Stimulated activated CD8-positive, alpha-beta memory T cell treated with anti-CD3 and anti-CD28 coated beads, Interleukin-4, amount 100 ng/mL, for 1 hour (primary cell): ENCODE results near the gene RAB33A.

Experiments
- DNase-seq, 2 donors: peaks; one replicate each; pipeline ENCODE4 v3.0.0-alpha.2; 2020; ENCODE audit warnings: low read depth in 2 of 2, low spot score in 1 of 2

RAB33A gene

DNA sequence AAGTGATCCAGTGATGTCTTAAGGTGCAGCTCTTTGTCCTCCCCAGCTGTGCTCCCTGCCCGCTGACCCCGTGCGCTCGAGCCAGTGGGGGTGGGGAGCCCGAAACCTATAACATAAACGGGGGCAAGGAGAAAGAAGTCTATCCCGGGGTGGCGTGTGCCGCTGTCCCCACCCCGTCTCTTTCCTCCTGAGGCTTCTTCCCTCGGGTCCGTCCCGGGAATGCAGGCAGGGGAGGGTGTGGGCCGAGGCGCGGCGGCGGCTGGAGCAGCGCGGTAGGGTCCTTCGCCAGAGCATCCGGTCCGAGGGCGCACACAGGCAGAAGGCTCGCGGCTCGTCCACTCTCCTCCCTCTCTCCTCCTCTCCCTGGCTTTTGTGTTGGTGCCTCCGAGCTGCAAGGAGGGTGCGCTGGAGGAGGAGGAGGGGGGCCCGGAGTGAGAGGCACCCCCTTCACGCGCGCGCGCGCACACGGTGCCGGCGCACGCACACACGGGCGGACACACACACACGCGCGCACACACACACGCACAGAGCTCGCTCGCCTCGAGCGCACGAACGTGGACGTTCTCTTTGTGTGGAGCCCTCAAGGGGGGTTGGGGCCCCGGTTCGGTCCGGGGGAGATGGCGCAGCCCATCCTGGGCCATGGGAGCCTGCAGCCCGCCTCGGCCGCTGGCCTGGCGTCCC is at the start of gene RAB33A:
RAB33A (plus strand) TSS at position 517 of the 681 bp plus-strand sequence; CDS start at position 618, 101 bp downstream.
- DNase-seq = no peak

DNA sequence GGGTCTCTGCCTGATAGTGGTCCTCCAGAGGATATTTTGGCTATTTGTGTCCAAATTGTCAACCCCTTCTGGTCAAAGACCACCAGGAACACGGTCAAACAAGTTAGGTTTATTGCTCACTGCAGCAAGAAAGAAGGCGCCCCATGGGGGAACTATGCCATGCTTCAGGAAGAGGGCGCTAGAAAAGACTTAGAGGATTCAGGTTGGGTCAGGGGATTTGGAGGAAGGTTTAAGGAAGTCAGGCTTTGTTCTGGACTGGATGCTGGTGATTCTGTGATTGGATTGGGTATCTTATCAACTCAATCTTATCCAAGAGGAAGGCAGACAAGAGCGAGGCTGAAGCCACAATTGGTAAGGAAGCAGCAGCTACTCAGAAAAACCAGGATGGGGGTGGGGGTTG is 47.2 kb upstream of the RAB33A start:
- DNase-seq = no peak

DNA sequence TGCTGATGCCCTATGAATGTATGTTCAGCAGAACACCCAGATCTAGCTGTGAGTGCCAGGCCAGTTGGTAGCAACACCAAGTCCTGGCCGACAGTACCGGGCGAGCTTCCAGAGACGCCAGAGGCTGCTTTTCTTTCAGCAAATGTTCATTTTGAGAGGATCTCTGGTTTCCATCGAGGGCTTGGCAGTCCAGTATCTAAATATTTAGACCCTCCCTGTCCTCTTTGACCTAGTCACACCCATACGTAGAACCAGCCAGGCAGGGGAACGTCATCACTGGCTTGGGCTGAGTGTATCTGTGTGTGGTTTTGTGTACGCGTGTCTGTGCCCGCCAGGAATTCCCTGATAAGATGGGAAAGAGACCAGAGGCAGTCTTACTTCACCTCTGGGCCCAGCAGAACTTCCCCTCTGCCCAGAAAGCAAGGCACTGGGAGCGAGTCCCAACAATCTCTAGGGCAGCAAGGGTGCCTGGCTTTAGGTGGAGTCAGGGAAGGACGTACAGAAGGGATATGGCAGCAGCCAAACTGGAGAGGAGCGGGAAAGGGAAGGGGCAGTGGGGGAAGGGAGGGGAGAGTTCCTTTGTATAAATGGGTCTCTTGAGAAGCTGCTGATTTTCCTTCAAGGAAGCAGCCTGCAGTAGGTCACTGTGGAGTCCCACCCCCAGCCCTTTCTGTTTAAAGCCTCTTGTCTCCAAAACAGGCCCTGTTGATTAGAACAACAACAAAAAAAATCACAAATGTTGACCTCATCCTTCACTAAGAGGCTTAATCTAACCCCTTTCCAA is 46.5 kb upstream of the RAB33A start:
- no peak for DNase-seq

DNA sequence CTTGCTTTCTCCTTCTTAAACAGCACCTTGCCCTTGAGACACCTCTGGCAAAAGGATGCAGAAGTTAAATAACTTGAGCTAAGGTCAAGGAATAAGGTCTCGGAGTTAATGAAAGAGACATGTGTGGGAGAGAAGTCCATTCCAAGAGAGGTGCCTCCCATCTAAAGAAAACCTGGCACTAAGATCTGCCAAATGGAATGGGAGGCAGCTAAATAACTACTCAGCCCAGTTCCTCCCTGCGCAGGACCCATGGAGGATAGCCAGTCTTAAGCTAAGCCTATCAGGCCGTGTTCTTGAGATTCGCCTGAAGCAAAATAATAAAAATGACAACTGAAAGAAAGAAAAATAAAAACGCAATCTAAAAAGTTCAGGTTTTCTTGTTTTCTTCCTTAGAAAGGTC is 40.8 kb upstream of the RAB33A start:
- no peak for DNase-seq

DNA sequence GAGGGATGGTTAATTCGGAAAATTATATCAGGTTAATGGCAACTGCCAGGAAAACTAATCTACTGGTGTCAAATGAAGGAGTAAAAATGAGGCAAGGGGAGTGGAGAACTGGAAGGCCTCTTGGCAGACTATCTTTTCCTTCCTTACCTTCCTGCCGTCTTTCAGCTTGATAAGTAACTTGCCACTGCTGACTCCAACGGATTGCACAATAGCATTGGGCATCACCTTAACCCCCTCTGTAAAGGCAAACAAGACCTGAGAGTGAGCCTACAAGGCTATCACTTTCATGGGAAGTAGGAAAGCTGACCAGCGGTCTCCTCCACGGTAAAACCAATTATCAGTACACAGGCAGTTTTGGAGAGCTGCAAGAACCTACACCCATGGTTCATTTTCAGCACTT is 35.3 kb upstream of the RAB33A start:
- DNase-seq = no peak

DNA sequence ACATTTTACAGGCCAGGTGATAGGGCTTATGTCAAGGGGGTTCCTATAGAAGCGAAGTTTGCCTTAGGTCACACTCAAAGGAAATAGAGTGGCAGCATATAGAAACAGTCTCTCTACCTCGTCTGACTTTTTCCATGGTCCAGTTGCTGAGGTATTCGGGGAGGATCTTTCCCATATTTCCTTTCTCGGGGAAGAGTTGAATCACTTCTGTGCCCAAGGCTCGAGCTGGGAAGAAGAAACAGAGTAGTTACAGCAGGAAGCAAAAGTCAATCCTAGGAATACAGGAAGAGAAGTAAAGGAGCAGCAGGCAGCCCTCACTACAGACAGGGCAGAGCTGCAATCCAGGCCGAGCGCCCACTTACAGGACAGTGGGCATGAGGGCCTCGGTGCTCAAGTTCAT is 34.8 kb upstream of the RAB33A start:
- no peak for DNase-seq

DNA sequence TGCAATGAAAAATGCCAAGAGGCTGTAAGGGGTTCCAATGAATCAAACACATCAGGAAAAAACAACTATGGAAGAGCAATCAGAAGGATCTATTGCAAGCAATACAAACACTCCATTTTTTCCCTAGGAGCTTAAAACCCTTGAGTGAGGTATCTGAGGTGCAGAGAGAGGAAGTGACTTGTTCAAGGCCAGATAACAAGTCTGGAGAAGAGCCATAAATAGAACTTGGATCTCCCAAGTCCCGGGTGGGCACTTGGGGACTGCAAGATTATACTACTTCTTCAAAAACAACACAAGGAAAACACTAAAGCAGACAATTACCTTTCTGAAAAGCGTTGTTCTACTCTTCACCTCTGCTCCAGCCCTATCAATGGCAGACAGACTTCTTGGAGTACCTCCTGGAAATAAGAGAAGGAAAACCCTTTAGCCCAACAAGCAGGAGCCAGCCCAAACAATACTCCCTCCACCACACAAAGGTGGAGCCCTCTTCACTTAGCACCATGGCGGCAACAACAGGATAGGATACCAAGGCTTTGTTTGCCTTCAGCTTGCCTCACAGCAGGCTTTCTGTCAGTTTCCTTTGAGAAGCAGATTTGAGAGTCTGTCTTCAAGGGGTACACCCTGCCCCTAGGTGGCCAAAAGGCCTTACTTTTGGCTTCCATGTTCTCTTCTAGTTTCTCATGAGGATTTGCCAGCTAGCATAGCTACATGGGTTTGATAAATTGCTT is 32.1 kb upstream of the RAB33A start:
- DNase-seq = no peak

DNA sequence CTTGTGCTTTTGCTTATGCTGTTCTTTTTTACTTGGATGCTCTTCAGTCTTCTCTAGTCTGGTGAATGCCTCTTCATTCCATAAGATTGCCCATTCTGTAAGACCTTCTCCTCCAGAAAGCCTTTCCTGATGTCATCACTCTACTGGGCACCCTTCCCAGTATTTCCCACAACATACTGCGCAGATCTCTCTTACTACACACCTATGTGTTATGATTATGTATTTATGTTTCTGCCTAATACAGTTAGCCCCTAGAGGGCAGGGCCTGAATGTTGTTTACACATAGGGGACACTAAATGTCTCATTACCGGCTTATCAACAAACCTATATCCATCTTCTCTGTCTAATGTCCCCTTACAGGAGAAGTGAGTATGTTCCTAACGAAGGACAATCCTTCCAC is 27.3 kb upstream of the RAB33A start:
- DNase-seq = no peak

DNA sequence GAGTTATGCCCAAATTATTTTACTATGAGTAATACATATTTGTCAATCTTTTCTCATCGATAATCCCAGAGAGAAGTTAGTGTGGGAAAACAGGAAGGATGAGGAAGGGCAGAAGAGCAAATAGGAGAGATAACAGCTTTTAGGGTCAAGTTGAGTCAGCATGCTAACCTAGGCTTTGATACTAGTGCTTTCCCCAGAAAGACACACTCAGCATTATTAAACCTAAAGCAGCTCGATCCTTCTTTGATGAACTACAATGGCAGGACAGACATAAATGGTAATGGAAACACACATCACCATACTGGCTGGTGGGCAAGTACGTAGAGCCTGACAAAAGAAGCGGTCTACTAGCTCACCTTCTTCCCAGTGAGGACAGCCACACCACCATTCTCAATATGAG is 26.6 kb upstream of the RAB33A start:
- DNase-seq = no peak

DNA sequence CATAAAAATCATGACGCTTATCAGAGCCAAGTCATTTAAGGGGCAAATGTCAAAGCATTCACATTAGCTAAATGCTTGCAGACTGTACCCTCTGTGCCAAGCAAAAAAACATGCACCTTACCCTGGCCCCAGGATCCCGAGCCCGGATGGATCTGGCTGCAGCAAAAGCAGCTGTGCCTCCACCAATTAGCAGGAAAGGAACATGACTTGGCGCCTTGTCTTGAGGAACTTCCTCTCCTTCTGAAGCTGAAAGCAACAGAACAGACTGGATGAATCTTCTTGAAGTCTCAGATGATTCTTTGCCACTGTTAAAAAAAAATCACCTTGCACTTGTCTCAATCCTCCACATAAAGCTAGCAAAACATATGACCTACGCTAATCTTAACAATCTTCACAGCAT is 24.1 kb upstream of the RAB33A start:
- DNase-seq = no peak

DNA sequence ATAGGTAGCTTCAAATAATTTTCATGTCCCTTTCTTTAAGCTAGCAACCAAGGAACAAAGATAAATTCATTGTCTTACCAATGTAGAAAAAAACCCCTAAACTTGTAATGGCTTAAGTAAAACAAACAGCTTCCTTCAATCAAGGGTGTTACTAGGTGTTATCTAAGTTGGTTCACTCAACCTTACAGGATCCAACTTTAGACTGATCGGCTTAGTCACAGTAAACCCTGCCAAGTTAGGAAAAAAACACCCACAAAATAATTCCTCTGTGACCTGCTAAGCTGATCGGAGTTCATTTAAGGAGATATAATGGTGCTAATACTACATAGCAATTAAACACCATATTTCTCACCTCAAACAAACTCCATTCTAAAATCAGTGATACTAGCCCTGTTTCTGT is 16.2 kb upstream of the RAB33A start:
- no peak for DNase-seq

DNA sequence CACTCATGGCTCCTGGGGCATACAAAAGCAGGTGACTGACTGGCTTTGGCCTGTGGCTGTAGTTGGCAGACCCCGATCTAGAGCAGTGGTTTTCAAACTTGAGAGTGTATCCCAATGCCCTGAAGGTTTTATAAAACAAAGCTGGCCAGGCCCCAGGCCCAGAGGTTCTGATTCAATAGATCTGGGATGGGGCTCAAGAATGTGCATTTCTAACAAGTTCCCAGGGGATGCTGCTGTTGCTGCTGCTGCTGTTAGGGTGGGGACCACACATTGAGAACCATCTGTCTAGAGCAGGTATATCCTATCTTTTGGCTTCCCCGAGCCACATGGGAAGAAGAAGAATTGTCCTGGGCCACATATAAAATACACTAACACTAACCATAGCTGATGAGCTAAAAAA is 13.5 kb upstream of the RAB33A start:
- no peak for DNase-seq

DNA sequence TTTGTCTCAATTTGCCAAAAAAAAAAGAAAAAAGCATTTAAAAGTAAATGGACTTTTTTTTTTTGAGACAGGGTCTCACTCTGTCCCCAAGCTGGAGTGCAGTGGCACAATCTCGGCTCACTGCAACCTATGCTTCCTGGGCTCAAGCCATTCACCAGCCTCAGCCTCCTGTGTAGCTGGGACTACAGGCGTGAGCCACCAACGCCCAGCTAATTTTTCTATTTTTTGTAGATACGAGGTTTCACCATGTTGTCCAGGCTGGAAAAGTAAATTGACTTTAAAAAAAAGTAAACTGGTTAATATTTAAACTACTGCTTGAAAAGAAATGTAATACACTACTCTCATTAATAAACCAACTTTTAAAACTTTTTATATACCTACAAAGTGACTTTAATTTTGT is 12.0 kb upstream of the RAB33A start:
- DNase-seq = no peak

DNA sequence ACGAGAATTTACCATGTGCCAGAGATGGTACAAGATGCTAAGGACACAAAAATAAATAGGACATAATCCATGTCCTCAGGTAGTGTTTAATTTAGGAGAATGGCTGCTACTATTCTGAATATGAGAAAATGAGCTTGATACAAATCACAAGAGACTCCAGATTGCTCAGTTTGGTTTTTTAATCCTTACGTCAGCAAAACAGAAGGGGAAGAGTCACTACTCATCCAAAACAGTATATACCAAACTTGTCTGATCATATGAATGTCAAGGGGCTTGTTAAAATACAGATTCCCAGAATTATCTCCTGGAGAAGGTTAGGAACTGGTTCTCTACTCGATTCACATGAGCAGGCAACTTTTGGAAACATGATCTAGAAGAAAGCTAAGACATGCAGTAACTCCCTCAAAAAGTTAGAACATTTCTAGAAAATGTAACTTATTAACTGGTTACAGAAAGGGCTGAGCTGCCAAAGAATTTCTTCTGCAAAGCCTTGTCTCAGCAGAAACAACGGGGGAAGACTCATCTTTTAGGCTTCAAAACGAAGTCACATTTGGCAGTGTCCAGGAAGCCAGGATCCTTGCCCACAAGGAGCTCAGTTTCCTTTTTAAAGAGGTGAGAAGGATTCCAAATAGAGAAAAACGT is 9.5 kb upstream of the RAB33A start:
- no peak for DNase-seq

DNA sequence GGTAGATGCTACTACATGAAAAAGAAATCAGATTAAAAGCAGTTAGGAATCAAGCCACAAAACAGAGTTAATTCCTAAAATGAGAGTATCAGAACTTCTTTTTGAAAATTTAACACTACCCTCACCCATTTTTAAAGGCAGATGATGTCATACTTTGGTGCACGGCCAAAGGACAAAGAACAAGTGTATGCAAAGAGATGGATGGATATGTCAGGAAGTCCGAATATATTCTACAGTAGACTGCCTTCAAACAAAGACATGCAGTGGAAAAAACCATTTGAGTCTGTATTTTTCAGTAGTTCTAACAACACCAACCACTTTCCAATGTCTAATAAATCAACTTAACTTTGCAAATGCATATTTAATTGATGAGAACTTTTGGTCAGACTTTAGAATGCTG is 8.4 kb upstream of the RAB33A start:
- DNase-seq = no peak

DNA sequence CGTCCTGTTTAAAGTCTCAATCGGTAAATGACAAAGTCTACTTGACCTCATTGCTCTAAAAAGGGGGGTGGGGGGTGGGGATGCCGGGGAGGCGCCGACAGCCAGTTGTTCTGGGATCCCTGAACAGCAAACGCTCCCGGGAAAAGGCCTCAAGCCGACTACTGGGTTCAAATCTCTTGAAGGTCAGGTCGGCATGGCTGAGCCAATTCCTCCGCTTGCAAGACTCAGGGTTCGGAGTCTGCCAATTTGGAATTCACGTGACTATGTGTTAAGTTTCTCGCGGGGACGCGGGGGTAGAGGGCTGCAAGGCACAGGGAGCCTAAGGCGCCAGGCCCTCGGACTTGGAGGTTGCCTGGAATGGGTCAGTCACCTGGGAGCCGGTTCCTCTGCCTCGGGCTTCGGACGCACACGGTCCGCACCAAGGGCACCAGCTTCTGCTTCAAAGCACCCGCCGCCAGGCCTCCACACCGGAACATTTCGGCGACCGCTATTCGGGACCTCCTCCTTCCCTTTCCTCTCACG is 6.5 kb upstream of the RAB33A start:
- DNase-seq = no peak

DNA sequence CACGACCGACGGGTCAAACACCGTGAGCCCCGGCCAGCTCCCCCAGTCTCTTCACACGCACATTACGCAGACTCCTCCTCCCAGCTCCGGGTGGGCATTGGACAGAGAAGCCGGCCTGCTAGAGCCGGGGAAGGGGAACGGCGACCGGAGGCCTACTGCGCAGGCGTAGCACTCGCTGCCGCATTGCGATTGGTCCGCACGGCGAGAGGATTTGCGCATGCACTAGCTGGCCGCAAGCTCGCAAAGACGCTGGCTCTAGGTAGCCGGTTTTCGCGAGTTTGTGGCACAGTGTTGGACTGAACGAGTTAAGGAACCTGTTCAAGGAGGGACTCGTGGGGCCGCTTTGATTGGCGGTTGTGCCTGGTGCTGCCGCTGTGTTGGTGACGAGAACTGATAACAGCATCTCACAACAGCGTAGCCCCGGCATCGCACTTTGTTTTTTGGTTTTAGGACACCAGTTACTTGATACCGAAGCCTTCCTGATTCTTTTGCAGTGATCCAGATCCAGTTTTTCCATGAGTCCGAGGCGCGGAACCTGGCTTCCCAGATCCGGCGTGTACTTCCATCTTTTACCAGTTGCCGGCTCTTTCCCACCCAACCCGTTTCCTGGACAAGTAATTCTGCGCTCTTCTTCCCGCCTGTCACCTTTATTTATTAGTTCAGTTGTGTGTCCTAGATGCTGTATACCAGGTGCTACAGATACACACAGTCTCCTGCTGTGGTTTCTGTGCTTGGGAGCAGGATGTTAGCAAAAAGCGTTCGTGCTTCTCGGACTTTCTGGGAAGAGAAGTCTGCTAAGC is 5.9 kb upstream of the RAB33A start, which contains the start of gene AIFM1:
AIFM1 (minus strand) TSS at position 139 of the 800 bp plus-strand sequence. CDS start 185 bp downstream, outside the sequence.
- DNase-seq = peak; percentile 50 to 74

DNA sequence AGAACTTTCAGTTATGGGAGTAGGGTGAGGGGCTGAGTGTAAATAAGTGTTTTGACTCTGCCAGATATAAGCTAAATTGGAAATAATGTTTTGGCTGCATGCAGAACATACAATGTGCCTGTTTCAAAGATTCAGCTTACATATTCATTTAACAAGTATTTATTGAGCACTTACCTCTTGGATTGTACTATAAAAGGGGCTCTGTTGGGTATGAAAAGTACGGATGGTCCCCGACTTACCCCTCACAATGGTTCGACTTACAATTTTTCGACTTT is 5.3 kb upstream of the RAB33A start:
- DNase-seq = no peak

DNA sequence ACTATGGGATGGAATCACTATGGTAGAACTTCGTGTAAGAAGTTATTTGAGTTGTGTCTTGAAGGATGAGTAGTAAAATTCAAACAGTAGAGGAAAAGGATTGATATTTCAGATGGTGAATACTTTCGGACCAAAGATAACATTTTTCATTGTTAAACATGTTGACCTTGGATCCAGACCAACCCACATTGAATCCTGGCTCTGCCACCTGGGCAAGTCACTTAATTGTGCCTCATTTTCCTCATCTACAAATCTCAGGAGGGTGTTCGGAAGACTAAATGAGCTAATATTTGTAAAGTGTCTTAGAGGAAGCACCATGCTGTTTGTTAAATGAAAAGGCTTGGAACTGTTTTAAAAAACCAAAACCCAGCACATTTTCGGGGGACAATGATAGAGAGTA is 4.7 kb upstream of the RAB33A start:
- no peak for DNase-seq

DNA sequence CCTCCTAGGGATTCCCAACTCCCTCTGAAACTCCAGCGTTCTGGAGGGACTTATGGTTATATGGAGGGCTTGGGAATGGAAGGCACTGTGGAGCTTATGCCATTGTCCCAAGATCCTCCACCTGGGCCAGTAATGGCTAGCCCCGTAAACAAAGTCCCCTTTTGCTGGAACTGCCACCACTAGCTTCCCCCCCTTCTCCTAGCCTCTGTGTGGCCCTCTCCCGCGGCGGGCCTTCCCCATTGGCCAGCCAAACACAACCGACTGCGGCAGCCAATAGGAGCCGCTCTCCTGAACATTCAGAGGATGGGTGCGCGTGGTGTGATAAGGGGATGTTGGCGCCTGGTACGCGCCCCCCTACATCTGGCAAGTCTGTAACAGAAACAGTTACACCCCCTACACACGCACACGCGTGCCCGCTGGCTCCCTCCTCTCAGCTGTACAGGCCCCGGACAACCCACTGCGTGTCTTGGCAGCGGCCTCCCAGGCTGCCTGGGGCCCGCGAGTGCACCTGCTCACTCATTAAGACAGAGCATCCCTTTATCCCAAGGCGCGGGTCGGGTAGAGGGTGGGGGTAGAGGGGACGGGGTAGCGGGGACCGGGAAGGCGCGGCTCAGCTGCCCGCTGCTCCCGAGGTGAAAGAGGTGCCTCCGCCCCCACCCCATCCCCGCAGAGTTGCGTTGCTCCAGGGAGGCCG is 863 bp upstream of the RAB33A start:
- peak in 1 of 2 donors; percentile 36 for DNase-seq
